Endothelial cell of umbilical vein (primary cell): ENCODE data around the gene MCOLN2. TPM values are rescaled to one million over a fixed set of nuclear protein-coding genes. Genes with fewer than 3 reads are reported as not detected.

Experiments used
- BruUV-seq: library from RNA; stranded (reverse); fragments of 400-500 nt; replicated peaks from 2 replicates; lab custom pipeline; 2021; lab: Mats Ljungman, UMichigan
- CTCF ChIA-PET: fragments of 300-600, 350-600 bp; sonication (Branson Sonifier 250); formaldehyde crosslinking; loops from one replicate; lab custom pipeline; 2021; ENCODE audit warnings: antibody characterized with exemption, inconsistent platforms; lab: Charles Lee
- POLR2A ChIA-PET: fragments of 300-600, 350-600 bp; sonication (Branson Sonifier 250); formaldehyde crosslinking; loops from one replicate; lab custom pipeline; 2021; ENCODE audit warnings: antibody characterized with exemption, inconsistent platforms; lab: Charles Lee
- DNase-seq: peaks from one replicate; pipeline ENCODE4 v3.0.0-alpha.2; 2011; ENCODE audit warnings: low read depth, low spot score
- FAIRE-seq: peaks from 2 replicates; lab custom pipeline; 2011; peaks lifted over from hg19 to GRCh38; lab: Jason Lieb, UNC
- H2AFZ ChIP-seq: 2 replicates; pipeline ENCODE4 v1.6.0; 2012; ENCODE audit warnings: low read depth, low read length, control low read depth, inconsistent platforms
- H3K27ac ChIP-seq: 2 replicates; pipeline ENCODE4 v1.5.1; 2011; ENCODE audit warnings: low read depth, mild to moderate bottlenecking, control low read depth, low read length, moderate library complexity; ENCODE audit not compliant: insufficient read depth
- H3K27me3 ChIP-seq, 2 experiments: 2 replicates each; pipeline versions ENCODE4 v1.6.0 to v1.6.1; 2011; ENCODE audit warnings: low read length in 2 of 2, mixed read lengths in 1 of 2; ENCODE audit not compliant: control insufficient read depth in 2 of 2, insufficient read depth in 2 of 2
- H3K36me3 ChIP-seq, 2 experiments: 2 replicates in 1 of 2; 3 replicates in 1 of 2; pipeline ENCODE4 v1.5.1; 2011; ENCODE audit warnings: low read length in 2 of 2, mild to moderate bottlenecking in 1 of 2, moderate library complexity in 1 of 2; ENCODE audit not compliant: control insufficient read depth in 2 of 2, insufficient read depth in 2 of 2; ENCODE audit errors: extremely low read depth in 1 of 2
- H3K4me1 ChIP-seq: 3 replicates; pipeline ENCODE4 v1.5.1; 2011; ENCODE audit warnings: mild to moderate bottlenecking, low read length; ENCODE audit not compliant: control insufficient read depth, insufficient read depth; ENCODE audit errors: extremely low read depth
- H3K4me2 ChIP-seq: 2 replicates; pipeline ENCODE4 v1.6.1; 2011; ENCODE audit warnings: low read length, control low read depth, mixed read lengths; ENCODE audit not compliant: insufficient read depth
- H3K4me3 ChIP-seq, 3 experiments: fragments of 200-600 bp in 1 of 3; sonication (generic), shearing (Covaris generic) in 1 of 3; replicated peaks in 1 of 3; 2 replicates each; pipeline ENCODE4 v1.5.1; 2011 to 2016; ENCODE audit warnings: control low read depth in 3 of 3, low read length in 3 of 3, mild to moderate bottlenecking in 2 of 3, inconsistent platforms in 1 of 3, low read depth in 1 of 3, moderate library complexity in 1 of 3; ENCODE audit not compliant: insufficient read depth in 1 of 3
- H3K79me2 ChIP-seq: 2 replicates; pipeline ENCODE4 v1.6.0; 2012; ENCODE audit warnings: low read length, inconsistent platforms; ENCODE audit not compliant: control insufficient read depth, insufficient read depth
- H3K9ac ChIP-seq: replicated peaks from 2 replicates; pipeline ENCODE3; 2011; ENCODE audit warnings: low read length, control low read depth; ENCODE audit not compliant: insufficient read depth; ENCODE audit errors: extremely low read depth
- H3K9me1 ChIP-seq: replicated peaks from 3 replicates; pipeline ENCODE4 v1.6.0; 2011; ENCODE audit warnings: mild to moderate bottlenecking, low read length; ENCODE audit not compliant: control insufficient read depth, insufficient read depth; ENCODE audit errors: extremely low read depth
- H3K9me3 ChIP-seq: replicated peaks from 2 replicates; pipeline ENCODE4 v1.5.1; 2012; ENCODE audit warnings: low read length, inconsistent platforms; ENCODE audit not compliant: control insufficient read depth, insufficient read depth
- H4K20me1 ChIP-seq: replicated peaks from 2 replicates; pipeline ENCODE3; 2011; ENCODE audit warnings: mild to moderate bottlenecking, low read length; ENCODE audit not compliant: control insufficient read depth, insufficient read depth; ENCODE audit errors: extremely low read depth
- EZH2 ChIP-seq: IDR thresholded peaks from 2 replicates; pipeline ENCODE4 v1.6.1; 2012; ENCODE audit warnings: borderline replicate concordance, low read depth, mild to moderate bottlenecking, moderate library complexity, low read length, inconsistent platforms; ENCODE audit not compliant: severe bottlenecking
- FOS ChIP-seq: IDR thresholded peaks from 2 replicates; pipeline ENCODE4 v1.6.1; 2011; ENCODE audit warnings: mild to moderate bottlenecking, low read length, moderate library complexity, borderline replicate concordance; ENCODE audit not compliant: insufficient read depth
- GATA2 ChIP-seq: IDR thresholded peaks from 2 replicates; pipeline ENCODE4 v1.7.0; 2011; ENCODE audit warnings: low read depth, mild to moderate bottlenecking, moderate library complexity, mixed read lengths, low read length; ENCODE audit not compliant: insufficient read length, insufficient read depth
- JUN ChIP-seq: IDR thresholded peaks from 2 replicates; pipeline ENCODE4 v1.6.1; 2011; ENCODE audit warnings: borderline replicate concordance, low read depth; ENCODE audit not compliant: insufficient read length, insufficient read depth
- MAX ChIP-seq: IDR thresholded peaks from 2 replicates; pipeline ENCODE4 v1.6.1; 2011; ENCODE audit not compliant: insufficient read depth, insufficient read length
- MYC ChIP-seq: IDR thresholded peaks from one replicate; pipeline ENCODE4 v1.6.1; 2011; ENCODE audit warnings: mild to moderate bottlenecking, low read depth, low read length
- POLR2A ChIP-seq: IDR thresholded peaks from 2 replicates; pipeline ENCODE4 v1.6.1; 2012; ENCODE audit warnings: low read depth, mild to moderate bottlenecking, control low read depth, low read length
- POLR2AphosphoS5 ChIP-seq: IDR thresholded peaks from 2 replicates; pipeline ENCODE4 v1.6.1; 2012; ENCODE audit warnings: low read depth, mild to moderate bottlenecking, control low read depth, low read length, moderate library complexity; ENCODE audit not compliant: insufficient read depth
- dilution Hi-C: fragments of 300-500 bp; cut with MboI; formaldehyde crosslinking; loops from one replicate; pipeline ENCODE4 v1.15.0; 2019; ENCODE audit warnings: low sequenced_read_pairs; ENCODE audit not compliant: extremely low pct_ligation_motif_present
- intact Hi-C: fragments of 100-400 bp; cut with micrococcal nuclease; formaldehyde crosslinking; loops from one replicate; pipeline ENCODE4 v1.10.0; 2022
- polyA plus RNA-seq, 4 experiments: library from polyadenylated mRNA; depleted of rRNA in 3 of 4; stranded (reverse) in 3 of 4; unstranded in 1 of 4; fragments of >200 nt; gene quantifications; 2 replicates each; pipeline versions ENCODE4 v1.2.1 to v1.2.3, GENCODE V29; 2011 to 2012; ENCODE audit warnings: missing spikeins in 1 of 4
- total RNA-seq: library from RNA; stranded (reverse); gene quantifications from 2 replicates; pipeline ENCODE4 v1.2.3, GENCODE V29; 2021
- TF ChIP-seq, protein P1 (sequence below), 2 donors: IDR thresholded peaks; 1 replicate in 1 of 2; 2 replicates in 1 of 2; pipeline ENCODE4 v1.5.1; 2011; ENCODE audit warnings: low read length in 2 of 2, mild to moderate bottlenecking in 2 of 2, moderate library complexity in 2 of 2, control low read depth in 1 of 2, inconsistent platforms in 1 of 2, low read depth in 1 of 2; ENCODE audit not compliant: insufficient read depth in 1 of 2; ENCODE audit errors: extremely low read depth in 1 of 2

MCOLN2 gene
- total and polyA plus RNA-seq, 2 donors (not counting 3 experiments of a cell fraction or from before 2014, with no cell fraction given) = not detected

GRCh38 chr1:84960371-84960770 lies 36.5 kb downstream of the MCOLN2 start:
- H2AFZ ChIP-seq = no peak overlapping the region
- no peak overlapping the region for H3K4me2 ChIP-seq
- dilution Hi-C loops (no loop called here), intact Hi-C loops (no loop called here)
- no peak overlapping the region for H3K9ac ChIP-seq
- H3K36me3 ChIP-seq = no peaks in the 10 kb centered on the region
- ChIA-PET POLR2A (no interaction called here), CTCF (interaction anchor here (1.1 to 6.0 kb wide), 4 partner anchors 12 to 295 kb away, joined by 5 to 46 read pairs (median 8); no protein-coding TSS in a partner anchor)
- peaks cover 14 to 44% of the 10 kb centered on the region in 2 experiments for H3K27me3 ChIP-seq
- H4K20me1 ChIP-seq = no peaks in the 10 kb centered on the region
- no peak for TF ChIP-seq GATA2
- TF ChIP-seq MAX = no peak
- no peak for TF ChIP-seq POLR2A
- no peak for TF ChIP-seq FOS
- TF ChIP-seq EZH2 = no peak
- TF ChIP-seq POLR2AphosphoS5 = no peak
- TF ChIP-seq JUN = no peak
- TF ChIP-seq, protein P1, sequence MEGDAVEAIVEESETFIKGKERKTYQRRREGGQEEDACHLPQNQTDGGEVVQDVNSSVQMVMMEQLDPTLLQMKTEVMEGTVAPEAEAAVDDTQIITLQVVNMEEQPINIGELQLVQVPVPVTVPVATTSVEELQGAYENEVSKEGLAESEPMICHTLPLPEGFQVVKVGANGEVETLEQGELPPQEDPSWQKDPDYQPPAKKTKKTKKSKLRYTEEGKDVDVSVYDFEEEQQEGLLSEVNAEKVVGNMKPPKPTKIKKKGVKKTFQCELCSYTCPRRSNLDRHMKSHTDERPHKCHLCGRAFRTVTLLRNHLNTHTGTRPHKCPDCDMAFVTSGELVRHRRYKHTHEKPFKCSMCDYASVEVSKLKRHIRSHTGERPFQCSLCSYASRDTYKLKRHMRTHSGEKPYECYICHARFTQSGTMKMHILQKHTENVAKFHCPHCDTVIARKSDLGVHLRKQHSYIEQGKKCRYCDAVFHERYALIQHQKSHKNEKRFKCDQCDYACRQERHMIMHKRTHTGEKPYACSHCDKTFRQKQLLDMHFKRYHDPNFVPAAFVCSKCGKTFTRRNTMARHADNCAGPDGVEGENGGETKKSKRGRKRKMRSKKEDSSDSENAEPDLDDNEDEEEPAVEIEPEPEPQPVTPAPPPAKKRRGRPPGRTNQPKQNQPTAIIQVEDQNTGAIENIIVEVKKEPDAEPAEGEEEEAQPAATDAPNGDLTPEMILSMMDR (IDR thresholded peaks at IDR 0.05; ENCODE audit: extremely low read depth in 1 of 2, insufficient read depth in 1 of 2, low read depth in 1 of 2, low read length in 2 of 2) = no peak
- TF ChIP-seq MYC = no peak
- no peak overlapping the region for H3K27ac ChIP-seq
- no peaks in the 10 kb centered on the region for H3K79me2 ChIP-seq
- H3K9me1 ChIP-seq = no peaks in the 10 kb centered on the region
- H3K9me3 ChIP-seq = no peaks in the 10 kb centered on the region
- no peak for DNase-seq
- H3K4me3 ChIP-seq = no peak overlapping the region
- FAIRE-seq = no peak
- BruUV-seq = no TSS peak
- no peaks in the 10 kb centered on the region for H3K4me1 ChIP-seq
